ENCODE data around the gene BORCS5. TPM values are rescaled to one million over a fixed set of nuclear protein-coding genes. Genes with fewer than 3 reads are reported as not detected.

The BORCS5 gene
- total RNA-seq, 1 experiment from 2014 or later = 11.5 TPM

DNA sequence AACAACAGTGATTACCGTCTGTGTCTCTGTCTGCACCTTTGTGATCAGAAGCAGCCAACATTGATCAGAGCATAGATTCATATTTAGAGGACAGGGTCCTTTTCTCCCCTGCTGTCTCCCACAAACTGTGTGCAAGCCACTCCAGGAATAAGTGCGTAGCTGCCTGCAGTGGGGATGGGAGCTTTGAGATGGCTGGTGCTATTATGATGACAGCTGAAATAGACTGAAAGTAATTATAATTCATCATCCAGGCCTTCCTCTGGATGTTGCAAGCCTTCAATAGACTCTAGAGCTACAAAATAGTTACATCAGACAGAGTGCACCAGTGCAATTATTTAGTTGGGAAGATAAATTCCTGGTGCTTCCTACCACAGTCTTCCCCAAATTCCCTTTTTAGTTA lies 68.1 kb downstream of the BORCS5 start:
- Mint-ChIP-seq H3K4me3 (ENCODE audit: low read depth, unreplicated experiment) (no peak overlapping the region), H3K27me3 (ENCODE audit: unreplicated experiment) (no peaks in the 10 kb centered on the region), H3K4me1 (ENCODE audit: low read depth, unreplicated experiment) (no peaks in the 10 kb centered on the region), H3K9me3 (ENCODE audit: low read depth, unreplicated experiment) (peaks cover 9% of the 10 kb centered on the region), H3K27ac (ENCODE audit: unreplicated experiment) (no peak overlapping the region), H3K36me3 (ENCODE audit: insufficient read depth, unreplicated experiment) (peaks cover 6% of the 10 kb centered on the region)
- TF ChIP-seq, protein P1, sequence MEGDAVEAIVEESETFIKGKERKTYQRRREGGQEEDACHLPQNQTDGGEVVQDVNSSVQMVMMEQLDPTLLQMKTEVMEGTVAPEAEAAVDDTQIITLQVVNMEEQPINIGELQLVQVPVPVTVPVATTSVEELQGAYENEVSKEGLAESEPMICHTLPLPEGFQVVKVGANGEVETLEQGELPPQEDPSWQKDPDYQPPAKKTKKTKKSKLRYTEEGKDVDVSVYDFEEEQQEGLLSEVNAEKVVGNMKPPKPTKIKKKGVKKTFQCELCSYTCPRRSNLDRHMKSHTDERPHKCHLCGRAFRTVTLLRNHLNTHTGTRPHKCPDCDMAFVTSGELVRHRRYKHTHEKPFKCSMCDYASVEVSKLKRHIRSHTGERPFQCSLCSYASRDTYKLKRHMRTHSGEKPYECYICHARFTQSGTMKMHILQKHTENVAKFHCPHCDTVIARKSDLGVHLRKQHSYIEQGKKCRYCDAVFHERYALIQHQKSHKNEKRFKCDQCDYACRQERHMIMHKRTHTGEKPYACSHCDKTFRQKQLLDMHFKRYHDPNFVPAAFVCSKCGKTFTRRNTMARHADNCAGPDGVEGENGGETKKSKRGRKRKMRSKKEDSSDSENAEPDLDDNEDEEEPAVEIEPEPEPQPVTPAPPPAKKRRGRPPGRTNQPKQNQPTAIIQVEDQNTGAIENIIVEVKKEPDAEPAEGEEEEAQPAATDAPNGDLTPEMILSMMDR (IDR thresholded peaks at IDR 0.05; ENCODE audit: unreplicated experiment) = no peak
- no TSS peak for BruUV-seq (replicated peaks)
- CTCF ChIA-PET = no interaction called here
- intact Hi-C loops (cut with micrococcal nuclease; ENCODE audit: unreplicated experiment) = no loop called here
- no peak for DNase-seq

DNA sequence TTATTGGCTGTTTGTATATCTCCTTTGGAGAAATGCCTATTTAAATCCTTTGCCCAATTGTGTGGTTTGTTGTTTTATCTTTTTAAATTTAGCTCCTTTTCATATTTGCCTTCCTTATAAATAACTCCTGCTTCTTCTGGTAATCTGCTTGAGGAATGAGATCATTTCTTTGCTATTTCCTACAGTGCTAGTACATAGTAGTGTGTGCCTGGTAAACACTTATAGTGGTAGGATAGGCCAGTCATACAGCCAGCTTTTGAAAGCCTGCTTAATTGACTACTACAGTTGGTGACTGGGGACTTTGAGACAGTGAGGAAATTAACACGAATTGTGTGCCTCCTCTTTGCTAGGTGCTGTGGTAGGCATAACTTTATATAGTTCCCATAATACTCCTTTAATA lies 68.7 kb downstream of the BORCS5 start:
- Mint-ChIP-seq H3K4me3 (ENCODE audit: low read depth, unreplicated experiment) (no peak overlapping the region), H3K4me1 (ENCODE audit: low read depth, unreplicated experiment) (no peaks in the 10 kb centered on the region), H3K9me3 (ENCODE audit: low read depth, unreplicated experiment) (peaks cover 9% of the 10 kb centered on the region), H3K36me3 (ENCODE audit: insufficient read depth, unreplicated experiment) (peaks cover 6% of the 10 kb centered on the region), H3K27me3 (ENCODE audit: unreplicated experiment) (no peaks in the 10 kb centered on the region), H3K27ac (ENCODE audit: unreplicated experiment) (no peak overlapping the region)
- CTCF ChIA-PET = no interaction called here
- TF ChIP-seq, protein P1 (IDR thresholded peaks at IDR 0.05; ENCODE audit: unreplicated experiment) = no peak
- BruUV-seq (replicated peaks) = no TSS peak
- intact Hi-C loops (cut with micrococcal nuclease; ENCODE audit: unreplicated experiment) = no loop called here
- no peak for DNase-seq

DNA sequence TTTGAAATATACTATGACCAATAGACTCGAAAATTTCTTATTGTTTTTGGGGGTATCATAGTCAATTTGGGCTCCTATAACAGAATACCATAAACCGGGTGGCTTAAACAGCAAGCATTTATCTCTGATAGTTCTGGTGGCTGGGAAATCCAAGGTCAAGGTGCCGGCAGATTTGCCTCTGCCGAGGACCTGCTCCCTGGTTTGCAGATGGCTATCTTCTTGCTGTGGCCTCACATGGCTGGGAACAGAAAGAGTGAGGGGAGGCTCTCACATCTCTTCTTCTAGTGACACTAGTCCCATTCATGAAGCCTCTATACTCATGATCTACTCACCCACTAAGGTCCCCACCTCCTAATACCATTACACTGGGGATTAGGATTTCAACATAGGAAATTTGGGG lies 70.7 kb downstream of the BORCS5 start:
- Mint-ChIP-seq H3K27me3 (ENCODE audit: unreplicated experiment) (no peaks in the 10 kb centered on the region), H3K27ac (ENCODE audit: unreplicated experiment) (no peak overlapping the region), H3K9me3 (ENCODE audit: low read depth, unreplicated experiment) (peaks cover 6% of the 10 kb centered on the region), H3K4me3 (ENCODE audit: low read depth, unreplicated experiment) (no peak overlapping the region), H3K36me3 (ENCODE audit: insufficient read depth, unreplicated experiment) (peaks cover 6% of the 10 kb centered on the region), H3K4me1 (ENCODE audit: low read depth, unreplicated experiment) (peaks cover 9% of the 10 kb centered on the region)
- no peak for DNase-seq
- CTCF ChIA-PET = no interaction called here
- TF ChIP-seq, protein P1 (IDR thresholded peaks at IDR 0.05; ENCODE audit: unreplicated experiment) = no peak
- BruUV-seq (replicated peaks) = no TSS peak
- intact Hi-C loops (cut with micrococcal nuclease; ENCODE audit: unreplicated experiment) = no loop called here

DNA sequence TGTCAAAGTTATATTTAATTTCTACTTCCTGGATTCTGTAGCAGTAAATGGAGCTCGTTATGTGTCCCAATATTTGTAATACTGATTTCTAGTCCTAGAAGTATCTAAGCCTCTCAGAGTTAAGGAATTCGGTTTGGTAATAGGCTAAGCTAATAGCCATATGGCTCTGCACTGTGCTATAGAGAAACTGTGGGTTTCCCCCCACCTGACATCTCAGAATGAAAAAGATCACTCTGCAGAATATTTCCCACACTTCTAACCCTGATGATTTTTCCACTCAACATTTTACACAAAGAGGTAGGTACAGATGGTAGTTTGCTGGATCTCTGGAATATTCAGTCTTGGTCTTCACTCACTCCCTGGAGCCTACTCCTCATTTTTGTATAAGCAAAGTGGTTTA lies 71.2 kb downstream of the BORCS5 start:
- H3K4me3 Mint-ChIP-seq (ENCODE audit: low read depth, unreplicated experiment) = no peak overlapping the region
- H3K9me3 Mint-ChIP-seq (ENCODE audit: low read depth, unreplicated experiment) = peaks cover 6% of the 10 kb centered on the region
- DNase-seq = no peak
- peaks cover 6% of the 10 kb centered on the region for H3K36me3 Mint-ChIP-seq (ENCODE audit: insufficient read depth, unreplicated experiment)
- BruUV-seq (replicated peaks) = no TSS peak
- intact Hi-C loops (cut with micrococcal nuclease; ENCODE audit: unreplicated experiment) = no loop called here
- no peak overlapping the region for H3K27ac Mint-ChIP-seq (ENCODE audit: unreplicated experiment)
- no peaks in the 10 kb centered on the region for H3K27me3 Mint-ChIP-seq (ENCODE audit: unreplicated experiment)
- CTCF ChIA-PET = no interaction called here
- H3K4me1 Mint-ChIP-seq (ENCODE audit: low read depth, unreplicated experiment) = peaks cover 13% of the 10 kb centered on the region
- TF ChIP-seq, protein P1 (IDR thresholded peaks at IDR 0.05; ENCODE audit: unreplicated experiment) = no peak
